GM18511 (cell line): ENCODE measurements around the gene KRTAP10-5.

Source experiments
- ATAC-seq: cut with Tn5 transposase; IDR thresholded peaks from one replicate; pipeline ENCODE4 v1.9.1; 2021; ENCODE audit warnings: mild to moderate bottlenecking, moderate library complexity; ENCODE audit not compliant: unreplicated experiment

The KRTAP10-5 gene

DNA sequence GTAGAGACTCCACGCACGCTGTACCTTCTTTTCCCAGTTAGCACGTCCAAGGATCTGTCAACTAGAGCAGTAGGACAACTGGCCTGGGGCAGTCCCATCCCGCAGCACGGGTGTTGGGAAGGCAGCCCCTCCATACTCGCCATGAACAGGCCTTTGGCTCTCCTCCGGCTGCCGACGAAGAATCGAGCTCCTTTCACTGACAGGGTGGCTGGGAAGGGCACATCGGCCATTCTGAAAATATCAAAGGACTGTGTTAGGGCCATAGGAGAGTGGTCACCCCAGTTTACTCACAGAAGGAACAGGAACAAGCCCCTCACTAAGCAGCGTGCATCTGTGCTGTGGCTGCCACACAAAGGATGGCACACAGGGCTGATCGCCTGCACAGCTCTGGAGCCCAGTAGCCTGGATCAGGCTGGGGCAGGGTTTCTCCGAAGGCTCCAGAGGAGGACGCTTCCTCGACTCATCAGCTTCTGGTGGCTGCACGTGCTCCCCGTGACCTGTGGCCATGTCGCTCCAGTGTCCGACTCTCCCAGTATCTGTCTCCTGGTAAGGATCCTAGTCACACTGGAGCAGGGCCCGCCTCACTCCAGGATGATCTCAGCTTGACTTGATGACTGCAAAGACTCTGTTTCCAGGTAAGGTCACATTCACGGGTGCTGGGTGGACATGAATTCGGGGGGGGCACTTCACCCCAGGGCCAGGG is 49.4 kb downstream of the KRTAP10-5 start:
- no peak for ATAC-seq

DNA sequence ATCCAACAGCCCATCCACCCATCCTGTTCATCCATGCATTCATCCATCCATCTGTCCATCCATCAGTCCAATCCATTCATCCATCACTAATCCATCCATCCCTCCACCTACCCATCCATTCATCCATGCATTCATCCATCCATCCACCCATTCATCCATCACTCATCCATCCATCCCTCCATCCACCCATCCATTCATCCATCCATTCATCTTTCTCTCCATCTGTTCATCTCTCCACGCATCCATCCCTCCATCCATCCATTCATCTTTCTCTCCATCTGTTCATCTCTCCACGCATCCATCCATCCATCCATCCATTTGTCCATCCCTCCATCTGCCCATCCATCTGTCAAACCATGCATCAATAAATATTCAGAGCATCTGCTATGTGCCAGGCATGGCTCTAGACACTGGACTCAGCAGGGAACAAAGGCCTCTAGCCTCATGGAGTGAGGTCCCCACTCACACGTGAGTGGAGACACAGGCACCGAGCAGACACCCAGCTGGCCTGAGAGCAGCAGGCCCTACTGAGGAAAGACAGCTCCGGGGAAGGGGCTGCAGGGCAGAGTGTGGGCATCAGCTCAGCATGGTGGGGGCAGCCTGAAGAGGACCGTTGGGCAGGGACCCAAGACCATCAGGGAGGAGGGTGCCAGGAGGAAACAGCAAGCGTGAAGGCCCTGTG is 50.0 kb downstream of the KRTAP10-5 start:
- no peak for ATAC-seq

DNA sequence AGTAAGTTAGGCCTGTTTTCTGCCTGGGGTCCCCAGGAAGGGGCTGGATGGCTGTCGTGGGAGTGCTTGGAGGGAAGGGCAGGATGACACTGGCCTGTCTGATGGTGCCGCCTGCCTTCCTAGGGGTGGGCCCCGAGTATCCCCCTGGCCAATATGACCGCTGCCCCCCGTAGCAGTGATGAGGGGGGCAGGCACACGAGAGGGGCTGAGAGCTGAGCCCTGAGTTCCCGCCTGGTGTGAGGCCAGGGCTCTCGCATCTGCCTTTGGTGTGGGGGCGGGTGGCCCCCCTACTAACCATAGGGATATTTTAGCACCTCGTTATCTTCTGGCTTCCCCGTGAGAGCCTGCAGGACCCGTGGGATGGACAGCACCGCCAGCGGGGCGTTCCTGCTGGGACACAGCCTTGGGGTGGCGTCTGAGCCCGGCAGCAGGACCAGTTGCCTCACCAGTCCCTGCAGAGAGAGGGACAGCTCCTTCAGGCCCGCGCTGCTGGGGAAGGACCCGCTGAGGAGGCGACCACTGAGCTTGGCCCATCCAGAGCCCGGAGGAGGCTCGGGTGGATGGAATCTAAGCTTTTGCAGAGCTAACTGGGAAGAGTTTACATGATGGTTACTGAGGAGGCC is 50.8 kb downstream of the KRTAP10-5 start:
- no peak for ATAC-seq
